ENCODE measurements around the gene ADCY10.
"Not testable (repeated sequence)": the region's sequence is repeated elsewhere in the genome, so short reads cannot be mapped to it uniquely, and the experiment has no call there.

- TF ChIP-seq CTCF (conservative IDR thresholded peaks at IDR 0.05; ENCODE audit: low read length); EZH2phosphoT487 (IDR thresholded peaks at IDR 0.05; ENCODE audit: borderline replicate concordance, low read depth, low read length): not testable (repeated sequence)
Measured at GRCh38 chr1:167865193-167865592, 48.7 kb downstream of the ADCY10 start.
